NCI-H524 (cell line): ENCODE results near the gene LAGE3.

ENCODE experiments used
- DNase-seq, 2 experiments: peaks; one replicate each; lab custom pipeline; 2025; lab: John Stamatoyannopoulos, UW

The LAGE3 gene

GRCh38 chrX:154458116-154458953 lies 20.7 kb downstream of the LAGE3 start, which contains the start of gene PLXNA3:
Gene PLXNA3 (plus strand): TSS chrX:154458281. CDS start chrX:154460184, 1,903 bp downstream.
- DNase-seq, result peak in 1 of 2 experiments; percentile 59

- DNase-seq, result peak in 1 of 2 experiments; percentile 59
Measured at GRCh38 chrX:154457491-154458115, 21.5 kb downstream of the LAGE3 start.

GRCh38 chrX:154452823-154453222 lies 26.3 kb downstream of the LAGE3 start:
- DNase-seq, result no peak

- DNase-seq, result no peak
Measured at GRCh38 chrX:154450312-154450711, 28.8 kb downstream of the LAGE3 start.

GRCh38 chrX:154449618-154450017 lies 29.5 kb downstream of the LAGE3 start:
- DNase-seq, result no peak

- DNase-seq, result no peak
Measured at GRCh38 chrX:154448484-154448883, 30.6 kb downstream of the LAGE3 start.

- DNase-seq, result no peak
Measured at GRCh38 chrX:154446430-154446829, 32.7 kb downstream of the LAGE3 start.

- no peak for DNase-seq
Measured at GRCh38 chrX:154445776-154446175, 33.3 kb downstream of the LAGE3 start.

- DNase-seq, result no peak
Measured at GRCh38 chrX:154444755-154445246, 34.3 kb downstream of the LAGE3 start.

GRCh38 chrX:154443992-154444754 lies 34.9 kb downstream of the LAGE3 start, which contains the start of gene FAM50A:
Gene FAM50A (plus strand): TSS chrX:154444141. CDS start chrX:154444236, 95 bp downstream.
- DNase-seq, result peak; percentile 44 to 64

GRCh38 chrX:154443479-154443910 lies 35.6 kb downstream of the LAGE3 start:
- DNase-seq, result peak in 1 of 2 experiments; percentile 10

GRCh38 chrX:154441984-154442707 lies 36.9 kb downstream of the LAGE3 start:
- no peak for DNase-seq

GRCh38 chrX:154441564-154441963 lies 37.5 kb downstream of the LAGE3 start:
- DNase-seq, result no peak

- no peak for DNase-seq
Measured at GRCh38 chrX:154440623-154441357, 38.3 kb downstream of the LAGE3 start.

- DNase-seq, result no peak
Measured at GRCh38 chrX:154439841-154440240, 39.2 kb downstream of the LAGE3 start.

- DNase-seq, result no peak
Measured at GRCh38 chrX:154437971-154438893, 40.8 kb downstream of the LAGE3 start.

- DNase-seq, result peak; percentile 22 to 40
Measured at GRCh38 chrX:154436983-154437752, 41.9 kb downstream of the LAGE3 start, which contains the start of gene GDI1. Gene GDI1 (plus strand): TSS chrX:154437154. CDS start chrX:154437255, 101 bp downstream.

- DNase-seq, result peak in 1 of 2 experiments; percentile 49
Measured at GRCh38 chrX:154436374-154436982, 42.6 kb downstream of the LAGE3 start.
